ENCODE data around the gene CSF2RB. TPM values are rescaled to one million over a fixed set of nuclear protein-coding genes. Genes with fewer than 3 reads are reported as not detected.
"Not testable (repeated sequence)": the region's sequence is repeated elsewhere in the genome, so short reads cannot be mapped to it uniquely, and the experiment has no call there.

Gene CSF2RB
- total RNA-seq, 1 donor from 2014 or later = 0.41 TPM

GRCh38 chr22:36989012-36989411, 75.6 kb downstream of the CSF2RB start:
- not testable (repeated sequence) for DNase-seq (ENCODE audit: low spot score in 2 of 2); FAIRE-seq

Other genes starting within 250 kb of the CSF2RB start
- 2.4 TPM for gene CACNG2, start 209.9 kb upstream of the CSF2RB start, total RNA-seq
- 17.5 TPM for gene IFT27, start 137.5 kb upstream of the CSF2RB start, total RNA-seq
- not detected for gene PVALB, start 96.6 kb upstream of the CSF2RB start, total RNA-seq
- gene NCF4, start 52.6 kb upstream of the CSF2RB start, total RNA-seq = 2.0 TPM
- 4.9 TPM for gene TST, start 105.8 kb downstream of the CSF2RB start, total RNA-seq
- 22.0 TPM for gene MPST, start 106.1 kb downstream of the CSF2RB start, total RNA-seq
- gene KCTD17, start 138.1 kb downstream of the CSF2RB start, total RNA-seq = 35.1 TPM
- not detected for gene TMPRSS6, start 196.1 kb downstream of the CSF2RB start, total RNA-seq
- not detected for gene IL2RB, start 236.3 kb downstream of the CSF2RB start, total RNA-seq

All from frontal cortex (tissue), 4 donors.